Choroid plexus epithelial cell (primary cell): ENCODE results near the gene FSTL4.

Experiments used
- DNase-seq: peaks from one replicate; pipeline ENCODE4 v3.0.0-alpha.2; 2010; ENCODE audit warnings: low read depth
- H3K4me3 ChIP-seq: 2 replicates; pipeline ENCODE4 v1.5.1; 2011; ENCODE audit warnings: low read depth, mild to moderate bottlenecking, control low read depth, low read length, moderate library complexity
- CTCF ChIP-seq: conservative IDR thresholded peaks from 2 replicates; pipeline ENCODE4 v1.5.1; 2011; ENCODE audit warnings: low read depth, mild to moderate bottlenecking, control low read depth, inconsistent platforms, low read length, moderate library complexity

The FSTL4 gene

GRCh38 chr5:133581918-133582317, 30.4 kb downstream of the FSTL4 start:
- TF ChIP-seq CTCF = no peak
- H3K4me3 ChIP-seq = no peak overlapping the region
- no peak for DNase-seq

GRCh38 chr5:133581348-133581747, 31.0 kb downstream of the FSTL4 start:
- DNase-seq = no peak
- no peak for TF ChIP-seq CTCF
- no peak overlapping the region for H3K4me3 ChIP-seq

GRCh38 chr5:133580618-133581017, 31.7 kb downstream of the FSTL4 start:
- no peak overlapping the region for H3K4me3 ChIP-seq
- TF ChIP-seq CTCF = no peak
- no peak for DNase-seq

GRCh38 chr5:133579766-133580165, 32.6 kb downstream of the FSTL4 start:
- DNase-seq = no peak
- H3K4me3 ChIP-seq = no peak overlapping the region
- no peak for TF ChIP-seq CTCF

- no peak for TF ChIP-seq CTCF
- peak; percentile 74 for DNase-seq
- H3K4me3 ChIP-seq = no peak overlapping the region
Observed at GRCh38 chr5:133569347-133569746, 43.0 kb downstream of the FSTL4 start.

GRCh38 chr5:133565993-133566392, 46.3 kb downstream of the FSTL4 start:
- no peak for TF ChIP-seq CTCF
- no peak overlapping the region for H3K4me3 ChIP-seq
- DNase-seq = peak; percentile 45

- TF ChIP-seq CTCF = no peak
- H3K4me3 ChIP-seq = no peak overlapping the region
- DNase-seq = no peak
Observed at GRCh38 chr5:133564921-133565565, 47.3 kb downstream of the FSTL4 start.
